ENCODE data around the gene TNFRSF6B. TPM values are rescaled to one million over a fixed set of nuclear protein-coding genes. Genes with fewer than 3 reads are reported as not detected.
A peak's percentile ranks its signal among the peaks of the same experiment; 100 is the strongest.

TNFRSF6B gene
- polyA plus RNA-seq, 2 of the 4 experiments (the other 2 are of a cell fraction), result 0.22 to 0.66 TPM

DNA sequence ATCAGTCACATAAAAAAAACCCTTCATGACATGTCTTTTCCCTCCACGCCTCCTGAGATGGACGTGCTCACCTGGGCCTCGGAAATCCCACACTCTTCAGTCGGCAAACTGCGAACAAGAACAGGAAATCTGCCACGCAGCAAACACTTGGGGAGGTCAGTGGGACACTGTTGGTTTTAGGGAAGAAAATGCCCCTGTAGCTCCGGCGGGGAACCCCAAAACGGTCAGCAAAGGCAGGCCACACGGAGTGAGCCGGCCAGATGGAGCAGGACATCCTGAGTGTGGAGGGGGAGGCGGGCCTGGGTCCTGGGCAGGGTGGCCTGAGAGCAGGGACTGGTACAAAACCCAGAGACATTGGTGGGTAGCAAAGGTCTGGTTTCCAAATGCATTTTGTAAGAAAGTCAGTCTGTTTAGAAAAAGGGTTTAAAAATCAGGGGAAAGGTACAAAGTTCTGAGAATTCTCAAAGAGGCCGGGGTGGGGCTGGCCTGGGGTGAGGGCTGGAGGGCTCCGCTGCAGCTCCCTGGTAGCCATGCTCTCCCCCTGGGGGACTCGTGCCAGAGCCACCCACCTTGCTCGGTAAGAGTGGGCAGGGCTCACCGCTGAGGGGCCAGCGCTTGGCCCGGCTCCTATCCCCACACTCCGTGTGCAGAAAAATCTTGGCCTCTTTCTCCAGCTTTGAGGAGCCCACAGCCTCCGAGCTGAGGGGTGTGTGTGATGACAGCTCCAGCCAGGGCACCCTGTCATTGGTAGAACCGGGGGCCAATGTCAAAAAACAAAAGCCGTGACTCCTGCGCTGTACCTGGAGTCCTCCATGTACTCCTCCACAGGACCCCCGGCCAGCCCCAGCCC lies 48.3 kb downstream of the TNFRSF6B start:
- no peak overlapping the region for H3K27ac ChIP-seq
- H3K4me2 ChIP-seq, result no peak overlapping the region
- ATAC-seq, result no peak
- no peaks in the 10 kb centered on the region for H3K9me3 ChIP-seq
- FAIRE-seq, result no peak
- POLR2A ChIA-PET, result interaction anchor here (0.6 kb wide), 1 partner anchor 17 kb away, joined by 8 read pairs; no protein-coding TSS in a partner anchor
- H3K4me3 ChIP-seq, result no peak overlapping the region
- CTCF ChIA-PET, result interaction anchor here (1.0 to 1.5 kb wide), 4 partner anchors 23 to 207 kb away, joined by 3 read pairs; no protein-coding TSS in a partner anchor
- TF ChIP-seq HEYL (CRISPR knock-in tag; IDR thresholded peaks at IDR 0.05), result no peak
- no peak for TF ChIP-seq HOXB5 (CRISPR knock-in tag; IDR thresholded peaks at IDR 0.05)
- no peak for TF ChIP-seq USF2 (IDR thresholded peaks at IDR 0.05)
- TF ChIP-seq JUN (IDR thresholded peaks at IDR 0.05), result peak in 1 of 2 experiments; percentile 9; a peak in 1 of 5 replicates
- TF ChIP-seq, protein P1, sequence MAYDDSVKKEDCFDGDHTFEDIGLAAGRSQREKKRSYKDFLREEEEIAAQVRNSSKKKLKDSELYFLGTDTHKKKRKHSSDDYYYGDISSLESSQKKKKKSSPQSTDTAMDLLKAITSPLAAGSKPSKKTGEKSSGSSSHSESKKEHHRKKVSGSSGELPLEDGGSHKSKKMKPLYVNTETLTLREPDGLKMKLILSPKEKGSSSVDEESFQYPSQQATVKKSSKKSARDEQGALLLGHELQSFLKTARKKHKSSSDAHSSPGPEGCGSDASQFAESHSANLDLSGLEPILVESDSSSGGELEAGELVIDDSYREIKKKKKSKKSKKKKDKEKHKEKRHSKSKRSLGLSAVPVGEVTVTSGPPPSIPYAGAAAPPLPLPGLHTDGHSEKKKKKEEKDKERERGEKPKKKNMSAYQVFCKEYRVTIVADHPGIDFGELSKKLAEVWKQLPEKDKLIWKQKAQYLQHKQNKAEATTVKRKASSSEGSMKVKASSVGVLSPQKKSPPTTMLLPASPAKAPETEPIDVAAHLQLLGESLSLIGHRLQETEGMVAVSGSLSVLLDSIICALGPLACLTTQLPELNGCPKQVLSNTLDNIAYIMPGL (CRISPR knock-in tag; IDR thresholded peaks at IDR 0.05; ENCODE audit: borderline replicate concordance), result no peak
- TF ChIP-seq, protein P2, sequence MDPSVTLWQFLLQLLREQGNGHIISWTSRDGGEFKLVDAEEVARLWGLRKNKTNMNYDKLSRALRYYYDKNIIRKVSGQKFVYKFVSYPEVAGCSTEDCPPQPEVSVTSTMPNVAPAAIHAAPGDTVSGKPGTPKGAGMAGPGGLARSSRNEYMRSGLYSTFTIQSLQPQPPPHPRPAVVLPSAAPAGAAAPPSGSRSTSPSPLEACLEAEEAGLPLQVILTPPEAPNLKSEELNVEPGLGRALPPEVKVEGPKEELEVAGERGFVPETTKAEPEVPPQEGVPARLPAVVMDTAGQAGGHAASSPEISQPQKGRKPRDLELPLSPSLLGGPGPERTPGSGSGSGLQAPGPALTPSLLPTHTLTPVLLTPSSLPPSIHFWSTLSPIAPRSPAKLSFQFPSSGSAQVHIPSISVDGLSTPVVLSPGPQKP (IDR thresholded peaks at IDR 0.05; ENCODE audit: low read depth, low read length), result no peak
- 84% methylated on average over 25 of the region's 25 CpGs for WGBS (ENCODE audit: missing lambda C conversion rate)
- DNase-seq (ENCODE audit: low read depth in 1 of 2, low spot score in 1 of 2), result no peak
- peaks cover 12% of the 10 kb centered on the region for H3K4me1 ChIP-seq

GRCh38 chr20:63745424-63745805 lies 49.0 kb downstream of the TNFRSF6B start:
- TF ChIP-seq EHF (CRISPR knock-in tag; IDR thresholded peaks at IDR 0.05) (no peak), FOXS1 (CRISPR knock-in tag; IDR thresholded peaks at IDR 0.05) (no peak), JUNB (IDR thresholded peaks at IDR 0.05) (no peak), JUN (IDR thresholded peaks at IDR 0.05) (no peak), SREBF2 (IDR thresholded peaks at IDR 0.05) (no peak), HEYL (CRISPR knock-in tag; IDR thresholded peaks at IDR 0.05) (no peak), FOSB (CRISPR knock-in tag; IDR thresholded peaks at IDR 0.05) (no peak), EP300 (IDR thresholded peaks at IDR 0.05) (no peak), CBX2 (IDR thresholded peaks at IDR 0.05; ENCODE audit: borderline replicate concordance, low read depth) (no peak), HOXB13 (CRISPR knock-in tag; IDR thresholded peaks at IDR 0.05; ENCODE audit: low read depth) (no peak), RFX5 (IDR thresholded peaks at IDR 0.05) (no peak), NPAS2 (CRISPR knock-in tag; IDR thresholded peaks at IDR 0.05; ENCODE audit: borderline replicate concordance) (no peak), ATOH8 (CRISPR knock-in tag; IDR thresholded peaks at IDR 0.05; ENCODE audit: low read depth) (no peak), PBX3 (IDR thresholded peaks at IDR 0.05) (no peak), HDAC2 (IDR thresholded peaks at IDR 0.05) (no peak), GATA3 (IDR thresholded peaks at IDR 0.05; ENCODE audit: borderline replicate concordance) (no peak), CHD4 (IDR thresholded peaks at IDR 0.05; ENCODE audit: borderline replicate concordance) (no peak), BHLHE40 (IDR thresholded peaks at IDR 0.05; ENCODE audit: low read depth, low read length) (no peak)
- TF ChIP-seq, protein P3, sequence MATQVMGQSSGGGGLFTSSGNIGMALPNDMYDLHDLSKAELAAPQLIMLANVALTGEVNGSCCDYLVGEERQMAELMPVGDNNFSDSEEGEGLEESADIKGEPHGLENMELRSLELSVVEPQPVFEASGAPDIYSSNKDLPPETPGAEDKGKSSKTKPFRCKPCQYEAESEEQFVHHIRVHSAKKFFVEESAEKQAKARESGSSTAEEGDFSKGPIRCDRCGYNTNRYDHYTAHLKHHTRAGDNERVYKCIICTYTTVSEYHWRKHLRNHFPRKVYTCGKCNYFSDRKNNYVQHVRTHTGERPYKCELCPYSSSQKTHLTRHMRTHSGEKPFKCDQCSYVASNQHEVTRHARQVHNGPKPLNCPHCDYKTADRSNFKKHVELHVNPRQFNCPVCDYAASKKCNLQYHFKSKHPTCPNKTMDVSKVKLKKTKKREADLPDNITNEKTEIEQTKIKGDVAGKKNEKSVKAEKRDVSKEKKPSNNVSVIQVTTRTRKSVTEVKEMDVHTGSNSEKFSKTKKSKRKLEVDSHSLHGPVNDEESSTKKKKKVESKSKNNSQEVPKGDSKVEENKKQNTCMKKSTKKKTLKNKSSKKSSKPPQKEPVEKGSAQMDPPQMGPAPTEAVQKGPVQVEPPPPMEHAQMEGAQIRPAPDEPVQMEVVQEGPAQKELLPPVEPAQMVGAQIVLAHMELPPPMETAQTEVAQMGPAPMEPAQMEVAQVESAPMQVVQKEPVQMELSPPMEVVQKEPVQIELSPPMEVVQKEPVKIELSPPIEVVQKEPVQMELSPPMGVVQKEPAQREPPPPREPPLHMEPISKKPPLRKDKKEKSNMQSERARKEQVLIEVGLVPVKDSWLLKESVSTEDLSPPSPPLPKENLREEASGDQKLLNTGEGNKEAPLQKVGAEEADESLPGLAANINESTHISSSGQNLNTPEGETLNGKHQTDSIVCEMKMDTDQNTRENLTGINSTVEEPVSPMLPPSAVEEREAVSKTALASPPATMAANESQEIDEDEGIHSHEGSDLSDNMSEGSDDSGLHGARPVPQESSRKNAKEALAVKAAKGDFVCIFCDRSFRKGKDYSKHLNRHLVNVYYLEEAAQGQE (IDR thresholded peaks at IDR 0.05), result no peak
- TF ChIP-seq, protein P2 (IDR thresholded peaks at IDR 0.05; ENCODE audit: low read depth, low read length), result no peak
- Histone ChIP-seq H3K27ac (no peak overlapping the region), H3K4me1 (peaks cover 12% of the 10 kb centered on the region), H3K4me3 (no peak overlapping the region), H3K9me3 (no peaks in the 10 kb centered on the region), H3K4me2 (no peak overlapping the region)
- ChIA-PET POLR2A (no interaction called here), CTCF (interaction anchor here (0.6 to 1.5 kb wide), 4 partner anchors 24 to 208 kb away, joined by 3 read pairs; no protein-coding TSS in a partner anchor)
- DNase-seq (ENCODE audit: low read depth in 1 of 2, low spot score in 1 of 2), result no peak
- ATAC-seq, result no peak
- WGBS (ENCODE audit: missing lambda C conversion rate), result 84% methylated on average over 14 of the region's 15 CpGs
- FAIRE-seq, result no peak
